ENCODE results near the gene RGPD6.
"Not testable (repeated sequence)": the region's sequence is repeated elsewhere in the genome, so short reads cannot be mapped to it uniquely, and the experiment has no call there.

GRCh38 chr2:110589677-110590330 lies 12.8 kb upstream of the RGPD6 start:
- TF ChIP-seq POLR2A, CTCF (IDR thresholded peaks at IDR 0.05): not testable (repeated sequence)

Measured in ovary (tissue), 3 donors.